ENCODE results near the gene VPS13D. TPM values are rescaled to one million over a fixed set of nuclear protein-coding genes. Genes with fewer than 3 reads are reported as not detected.

The VPS13D gene
- total RNA-seq, 1 experiment from 2014 or later = 20.2 TPM

- Mint-ChIP-seq H3K4me3 (no peak overlapping the region), H3K36me3 (ENCODE audit: insufficient read depth in 1 of 3, low read depth in 3 of 3) (no peaks in the 10 kb centered on the region), H3K4me1 (peaks cover 30% of the 10 kb centered on the region in 2 experiments), H3K27me3 (ENCODE audit: low read depth) (no peaks in the 10 kb centered on the region), H3K27ac (no peak overlapping the region), H3K9me3 (no peaks in the 10 kb centered on the region; a peak in 1 of 5 replicates)
- Histone ChIP-seq H2BK15ac (ENCODE audit: low read depth, low read length) (no peak overlapping the region), H3T11ph (ENCODE audit: low read length) (no peak overlapping the region), H3K79me2 (ENCODE audit: insufficient read depth, low read length) (no peaks in the 10 kb centered on the region), H3K27ac (ENCODE audit: insufficient read length, low read depth, low read length) (no peak overlapping the region), H3K23me2 (ENCODE audit: insufficient read length, low read depth, low read length, poor library complexity, severe bottlenecking) (no peaks in the 10 kb centered on the region), H3K9ac (ENCODE audit: extremely low read depth, insufficient read length, low read length) (no peak overlapping the region), H3K4me1 (ENCODE audit: insufficient read depth, low read length) (no peaks in the 10 kb centered on the region; the same call in 1 of the 2 replicates), H4K91ac (ENCODE audit: insufficient read length, low read depth, low read length) (no peak overlapping the region), H2BK12ac (ENCODE audit: insufficient read length, low read depth, low read length) (no peak overlapping the region), H4K8ac (replicated peaks; ENCODE audit: insufficient read length, low read depth, low read length) (no peak overlapping the region), H3K4ac (ENCODE audit: low read depth, low read length) (no peak overlapping the region), H4K5ac (ENCODE audit: insufficient read length, low read depth, low read length) (no peak overlapping the region), H3K9me3 (ENCODE audit: control insufficient read depth, low read depth, low read length) (no peaks in the 10 kb centered on the region), H2AFZ (ENCODE audit: low read length) (no peak overlapping the region), H3K14ac (ENCODE audit: insufficient read depth, low read length) (no peak overlapping the region), H4K20me1 (ENCODE audit: control insufficient read depth, insufficient read depth, insufficient read length) (no peaks in the 10 kb centered on the region), H3K56ac (ENCODE audit: insufficient read length, low read depth, low read length) (no peak overlapping the region), H2BK5ac (ENCODE audit: insufficient read length, low read length) (no peak overlapping the region), H3K27me3 (ENCODE audit: insufficient read depth, low read length) (no peaks in the 10 kb centered on the region), H3K23ac (ENCODE audit: insufficient read length, low read depth, low read length) (no peak overlapping the region), H3K4me2 (ENCODE audit: insufficient read depth, insufficient read length, low read length) (no peak overlapping the region), H2BK20ac (ENCODE audit: low read depth, low read length, poor library complexity, severe bottlenecking) (no peak overlapping the region), H2AK5ac (ENCODE audit: insufficient read length, low read length) (no peak overlapping the region), H2BK120ac (ENCODE audit: low read depth, low read length, poor library complexity, severe bottlenecking) (no peak overlapping the region), H3K79me1 (ENCODE audit: insufficient read depth, low read depth, low read length, poor library complexity, severe bottlenecking) (no peaks in the 10 kb centered on the region), H3K18ac (ENCODE audit: insufficient read length, low read depth, low read length) (no peak overlapping the region)
- no peak for TF ChIP-seq CTCF (conservative IDR thresholded peaks at IDR 0.05)
- WGBS (ENCODE audit: extremely low coverage, insufficient read length, low lambda C conversion rate) = no CpG with 5 or more reads among the region's 5 CpGs
- no peak for DNase-seq
Observed at GRCh38 chr1:12206238-12206637, 23.6 kb upstream of the VPS13D start.

Data from H9 (cell line).